Large intestine (tissue), 12 donors: ENCODE measurements around the gene TRIM51G. TPM values are rescaled to one million over a fixed set of nuclear protein-coding genes. Genes with fewer than 3 reads are reported as not detected.
"Not testable (repeated sequence)": the region's sequence is repeated elsewhere in the genome, so short reads cannot be mapped to it uniquely, and the experiment has no call there.

Experiments used
- DNase-seq, 2 donors: peaks; one replicate each; pipeline versions ENCODE4 v3.0.0 to v3.0.0-alpha.2; 2013
- H3K27ac ChIP-seq: one replicate; pipeline ENCODE4 v1.5.1; 2013; ENCODE audit warnings: low read length
- H3K27me3 ChIP-seq: 2 replicates; pipeline ENCODE4 v1.6.1; 2013; ENCODE audit warnings: low read length; ENCODE audit not compliant: control insufficient read depth, insufficient read depth
- H3K36me3 ChIP-seq: 2 replicates; pipeline ENCODE4 v1.6.1; 2013; ENCODE audit warnings: low read length; ENCODE audit not compliant: control insufficient read depth, insufficient read depth
- H3K4me1 ChIP-seq: one replicate; pipeline ENCODE4 v1.6.1; 2013; ENCODE audit warnings: low read length; ENCODE audit not compliant: control insufficient read depth, insufficient read depth
- H3K4me3 ChIP-seq: one replicate; pipeline ENCODE4 v1.5.1; 2013; ENCODE audit warnings: low read length
- H3K9me3 ChIP-seq: one replicate; pipeline ENCODE4 v1.6.1; 2013; ENCODE audit warnings: mild to moderate bottlenecking, low read depth, low read length, moderate library complexity; ENCODE audit not compliant: control insufficient read depth
- WGBS: methylation state at CpG from one replicate; pipeline ENCODE4 v1.1.5; 2013; ENCODE audit warnings: low lambda C conversion rate; ENCODE audit not compliant: insufficient coverage; 5-methylcytosine and 5-hydroxymethylcytosine counted together
- long read RNA-seq, 11 donors: transcript quantifications; one replicate each; lab custom pipeline, GENCODE V29; 2026
- polyA plus RNA-seq: library from polyadenylated mRNA; unstranded; fragments of 120-200 nt; gene quantifications from one replicate; pipeline ENCODE4 v1.2.1, GENCODE V29; 2013

Gene TRIM51G, protein sequence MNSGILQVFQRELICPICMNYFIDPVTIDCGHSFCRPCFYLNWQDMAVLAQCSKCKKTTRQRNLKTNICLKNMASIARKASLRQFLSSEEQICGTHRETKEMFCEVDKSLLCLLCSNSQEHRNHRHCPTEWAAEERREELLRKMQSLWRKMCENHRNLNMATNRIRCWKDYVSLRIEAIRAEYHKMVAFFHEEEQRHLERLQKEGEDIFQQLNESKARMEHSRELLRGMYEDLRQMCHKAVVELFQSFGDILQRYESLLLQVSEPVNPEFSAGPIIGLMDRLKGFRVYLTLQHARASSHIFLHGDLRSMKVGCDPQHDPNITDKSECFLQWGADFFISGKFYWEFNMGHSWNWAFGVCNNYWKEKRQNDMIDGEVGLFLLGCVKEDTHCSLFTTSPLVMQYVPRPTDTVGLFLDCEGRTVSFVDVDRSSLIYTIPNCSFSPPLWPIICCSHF
- not detected for polyA plus RNA-seq
- long read RNA-seq, donor 1: 0 reads
- long read RNA-seq, donor 2: 0 reads
- long read RNA-seq, donor 3: 0 reads
- long read RNA-seq, donor 4: 0 reads
- long read RNA-seq, donor 5: 0 reads
- long read RNA-seq, donor 6: 0 reads
- long read RNA-seq, donor 7: 0 reads
- long read RNA-seq, donor 8: 0 reads
- long read RNA-seq, donor 9: 0 reads
- long read RNA-seq, donor 10: 0 reads
- long read RNA-seq, donor 11: 0 reads

DNA sequence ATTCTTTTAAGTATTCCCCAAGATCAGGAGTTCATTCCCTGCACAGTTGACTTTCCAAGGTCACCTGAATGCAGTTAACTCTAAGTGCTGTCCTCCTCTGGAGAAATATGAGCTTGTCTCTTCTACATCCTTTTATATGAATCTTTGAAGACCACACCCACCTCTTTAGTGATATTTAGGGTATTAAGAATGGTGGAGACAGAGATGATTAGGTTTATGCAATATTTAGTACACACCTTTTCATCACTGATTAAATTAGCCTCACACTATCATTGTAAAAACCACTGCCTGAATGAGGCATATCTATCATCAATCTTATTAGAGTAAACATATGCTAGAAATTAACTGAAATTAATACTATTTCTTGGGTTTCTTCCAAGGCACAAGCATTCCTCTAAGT, at the start of gene TRIM51G:
Gene TRIM51G (minus strand): TSS at position 101 of the 400 bp plus-strand sequence. CDS start 2,190 bp downstream, outside the sequence.
- DNase-seq, H3K27me3 ChIP-seq, H3K9me3 ChIP-seq, H3K27ac ChIP-seq, H3K4me1 ChIP-seq, H3K36me3 ChIP-seq, H3K4me3 ChIP-seq: not testable (repeated sequence)

- H3K27ac ChIP-seq, DNase-seq, H3K9me3 ChIP-seq, H3K27me3 ChIP-seq, H3K4me3 ChIP-seq, H3K36me3 ChIP-seq, H3K4me1 ChIP-seq: not testable (repeated sequence)
- WGBS: no CpG with 5 or more reads among the region's 2 CpGs
These were observed 44.8 kb upstream of the TRIM51G start, which contains the start of gene TRIM49B for GRCh38 chr11:49028523-49028922. Gene TRIM49B (plus strand): TSS chr11:49028823. CDS start chr11:49031600, 2,777 bp downstream.

DNA sequence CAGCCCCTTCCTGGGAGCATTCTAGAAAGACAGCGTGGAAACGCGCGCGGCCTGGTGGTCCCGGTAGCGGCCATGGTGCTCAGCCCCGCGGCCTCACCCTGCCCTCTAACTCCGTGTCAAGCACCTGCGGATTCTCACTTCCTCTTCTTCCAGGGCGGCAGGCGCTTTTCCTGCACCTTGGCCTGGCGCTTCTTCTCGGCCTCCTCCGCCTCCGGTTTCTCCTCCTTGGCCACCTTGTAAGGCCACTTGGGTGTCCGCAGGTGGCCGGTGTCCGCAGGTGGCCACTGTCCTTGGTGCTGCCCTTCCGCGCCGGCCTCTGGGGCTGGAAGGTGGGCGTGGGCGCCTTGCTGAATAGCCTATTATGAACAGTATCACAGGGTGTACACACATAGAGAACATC, 15.1 kb downstream of the TRIM51G start:
- not testable (repeated sequence) for H3K9me3 ChIP-seq, H3K27me3 ChIP-seq, H3K4me3 ChIP-seq, H3K27ac ChIP-seq, H3K4me1 ChIP-seq, H3K36me3 ChIP-seq, DNase-seq
- no CpG with 5 or more reads among the region's 25 CpGs for WGBS

DNA sequence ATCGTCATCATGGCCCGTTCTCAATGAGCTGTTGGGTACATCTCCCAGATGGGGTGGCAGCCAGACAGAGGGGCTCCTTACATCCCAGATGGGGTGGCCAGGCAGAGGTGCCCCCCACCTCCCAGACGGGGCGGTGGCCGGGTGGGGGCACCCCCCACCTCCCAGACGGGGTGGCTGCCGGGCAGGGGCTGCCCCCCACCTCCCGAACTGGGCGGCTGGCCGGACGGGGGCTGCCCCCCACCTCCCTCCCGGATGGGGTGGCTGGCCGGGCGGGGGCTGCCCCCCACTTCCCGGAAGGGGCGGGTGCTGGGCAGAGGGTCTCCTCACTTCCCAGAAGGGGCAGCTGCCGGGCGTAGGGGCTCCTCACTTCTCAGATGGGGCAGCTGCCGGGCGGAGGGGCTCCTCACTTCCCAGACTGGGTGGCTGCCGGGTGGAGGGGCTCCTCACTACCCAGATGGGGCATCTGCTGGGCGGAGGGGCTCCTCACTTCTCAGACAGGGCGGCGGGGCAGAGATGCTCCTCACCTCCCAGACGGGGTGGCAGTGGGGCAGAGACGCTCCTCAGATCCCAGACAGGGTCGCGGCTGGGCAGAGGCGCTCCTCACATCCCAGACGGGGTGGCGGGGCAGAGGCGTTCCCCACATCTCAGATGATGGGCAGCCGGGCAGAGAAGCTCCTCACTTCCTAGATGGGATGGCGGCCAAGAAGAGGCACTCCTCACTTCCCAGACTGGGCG, 28.2 kb downstream of the TRIM51G start:
- H3K27me3 ChIP-seq, DNase-seq, H3K36me3 ChIP-seq, H3K4me1 ChIP-seq, H3K4me3 ChIP-seq, H3K27ac ChIP-seq: not testable (repeated sequence)
- H3K9me3 ChIP-seq: peaks cover 14% of the 10 kb centered on the region
- WGBS: no CpG with 5 or more reads among the region's 35 CpGs

- not testable (repeated sequence) for H3K27me3 ChIP-seq, H3K27ac ChIP-seq, H3K9me3 ChIP-seq, H3K36me3 ChIP-seq, H3K4me1 ChIP-seq, H3K4me3 ChIP-seq, DNase-seq
- WGBS: no CpG with 5 or more reads among the region's 7 CpGs
These were observed 37.9 kb downstream of the TRIM51G start for GRCh38 chr11:48945796-48946195.

Other genes starting within 250 kb of the TRIM51G start
- not detected for gene TRIM49B, start 44.9 kb upstream of the TRIM51G start, polyA plus RNA-seq
- gene TRIM64C, start 75.2 kb upstream of the TRIM51G start, polyA plus RNA-seq: not detected
- gene FOLH1, start 224.7 kb upstream of the TRIM51G start, polyA plus RNA-seq: 322 TPM